ENCODE data around the gene INHBC.
A peak's percentile ranks its signal among the peaks of the same experiment; 100 is the strongest.

INHBC gene

GRCh38 chr12:57476162-57476992 lies 41.8 kb downstream of the INHBC start:
- H3K4me3 ChIP-seq (ENCODE audit: low read depth, low read length), result peak overlapping the region; percentile 25; the same call in 1 of the 2 replicates
- TF ChIP-seq CTCF (IDR thresholded peaks at IDR 0.05; ENCODE audit: insufficient read depth, low read length, missing control alignments), result no peak
- no peak for DNase-seq (ENCODE audit: low read depth, low spot score)
- POLR2A ChIA-PET, result interaction anchor here (1.2 kb wide), 1 partner anchor 44 kb away, joined by 3 read pairs; the partner anchor contains the start of gene DDIT3
- CTCF ChIA-PET, result interaction anchor here (0.7 to 20.7 kb wide), 3 partner anchors 14 to 57 kb away, joined by 3 to 321 read pairs (median 4); partner anchors contain the start of gene GLI1

DNA sequence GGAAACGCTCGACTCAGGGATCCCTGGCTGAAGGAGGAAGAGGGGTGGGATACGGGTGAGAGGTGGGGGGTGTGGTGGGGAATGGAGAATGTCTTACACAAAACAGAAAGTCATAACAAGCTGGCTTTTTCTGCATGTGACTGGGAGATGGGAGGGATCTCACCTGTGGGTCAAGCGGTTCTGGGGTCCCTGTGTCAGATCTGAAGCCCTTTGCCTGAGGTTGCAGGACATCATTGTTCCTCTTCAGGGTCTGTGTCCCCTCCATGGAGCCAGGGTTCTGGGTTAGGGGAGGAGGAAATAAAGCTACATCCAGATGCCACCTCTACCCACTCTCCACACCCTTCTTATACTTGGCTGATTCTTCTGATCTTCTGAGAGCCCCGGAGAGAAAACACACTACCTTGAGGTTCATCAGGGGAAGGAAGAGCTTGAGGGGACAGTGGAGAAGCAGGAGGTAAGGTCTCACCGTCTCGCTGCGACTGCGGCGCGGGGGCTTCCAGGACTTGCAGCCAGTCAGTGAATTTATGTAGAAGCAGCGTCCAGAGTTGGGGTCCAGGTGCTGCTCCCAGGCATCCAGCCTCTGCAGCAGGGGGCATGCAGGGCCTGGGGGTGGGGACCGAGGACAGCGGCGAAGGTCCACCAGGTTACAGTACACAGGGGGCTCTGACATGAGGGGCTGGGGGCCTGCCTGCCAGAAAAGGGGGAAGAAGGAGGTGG lies 42.6 kb downstream of the INHBC start:
- ChIA-PET POLR2A (no interaction called here), CTCF (interaction anchor here (0.7 to 20.7 kb wide), 2 partner anchors 15 to 56 kb away, joined by 3 to 321 read pairs; partner anchors contain the start of gene GLI1)
- DNase-seq (ENCODE audit: low read depth, low spot score), result no peak
- TF ChIP-seq CTCF (IDR thresholded peaks at IDR 0.05; ENCODE audit: insufficient read depth, low read length, missing control alignments), result no peak
- H3K4me3 ChIP-seq (ENCODE audit: low read depth, low read length), result no peak overlapping the region

GRCh38 chr12:57477710-57478681 lies 43.4 kb downstream of the INHBC start:
- no peak for DNase-seq (ENCODE audit: low read depth, low spot score)
- H3K4me3 ChIP-seq (ENCODE audit: low read depth, low read length), result no peak overlapping the region
- TF ChIP-seq CTCF (IDR thresholded peaks at IDR 0.05; ENCODE audit: insufficient read depth, low read length, missing control alignments), result no peak
- ChIA-PET CTCF (interaction anchor here (0.9 to 20.7 kb wide), 2 partner anchors 16 to 23 kb away, joined by 3 to 321 read pairs; partner anchors contain the start of genes GLI1 and INHBE), POLR2A (no interaction called here)

DNA sequence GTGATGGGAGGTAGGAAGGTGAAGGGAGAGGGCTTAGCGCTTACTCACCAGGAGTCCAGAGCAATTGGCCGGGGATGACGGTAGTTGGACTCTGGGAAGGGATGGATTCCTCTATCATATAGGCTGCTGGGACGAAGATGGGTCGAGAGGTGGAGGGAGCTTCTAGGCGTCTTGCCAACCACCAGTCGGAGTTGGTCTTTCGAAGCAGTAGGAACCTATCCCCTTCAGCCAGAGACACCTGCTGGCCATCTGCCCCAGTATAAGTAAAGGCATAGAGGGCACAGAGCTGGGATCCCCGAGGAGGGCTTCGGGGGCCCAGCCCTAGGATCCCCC lies 44.4 kb downstream of the INHBC start:
- no peak for DNase-seq (ENCODE audit: low read depth, low spot score)
- no peak for TF ChIP-seq CTCF (IDR thresholded peaks at IDR 0.05; ENCODE audit: insufficient read depth, low read length, missing control alignments)
- POLR2A ChIA-PET, result no interaction called here
- H3K4me3 ChIP-seq (ENCODE audit: low read depth, low read length), result no peak overlapping the region
- CTCF ChIA-PET, result interaction anchor here (0.9 to 20.7 kb wide), 2 partner anchors 17 to 24 kb away, joined by 3 to 321 read pairs; partner anchors contain the start of genes GLI1 and INHBE

- ChIA-PET POLR2A (no interaction called here), CTCF (interaction anchor here (1.1 to 20.7 kb wide), 2 partner anchors 18 to 27 kb away, joined by 4 to 321 read pairs; partner anchors contain the start of gene GLI1)
- no peak for TF ChIP-seq CTCF (IDR thresholded peaks at IDR 0.05; ENCODE audit: insufficient read depth, low read length, missing control alignments)
- H3K4me3 ChIP-seq (ENCODE audit: low read depth, low read length), result no peak within 1 kb of the TSS
- DNase-seq (ENCODE audit: low read depth, low spot score), result no peak
Measured at GRCh38 chr12:57479376-57480115, 45.0 kb downstream of the INHBC start, which contains the start of gene ARHGAP9. Gene ARHGAP9 (minus strand): TSS chr12:57479866. CDS start chr12:57479406, 460 bp downstream.
